Measurements from ENCODE around the gene SUCNR1. TPM values are rescaled to one million over a fixed set of nuclear protein-coding genes. Genes with fewer than 3 reads are reported as not detected.

The SUCNR1 gene
- total and polyA plus RNA-seq, 4 donors, result 0.16 to 2.5 (median 1.1) TPM

DNA sequence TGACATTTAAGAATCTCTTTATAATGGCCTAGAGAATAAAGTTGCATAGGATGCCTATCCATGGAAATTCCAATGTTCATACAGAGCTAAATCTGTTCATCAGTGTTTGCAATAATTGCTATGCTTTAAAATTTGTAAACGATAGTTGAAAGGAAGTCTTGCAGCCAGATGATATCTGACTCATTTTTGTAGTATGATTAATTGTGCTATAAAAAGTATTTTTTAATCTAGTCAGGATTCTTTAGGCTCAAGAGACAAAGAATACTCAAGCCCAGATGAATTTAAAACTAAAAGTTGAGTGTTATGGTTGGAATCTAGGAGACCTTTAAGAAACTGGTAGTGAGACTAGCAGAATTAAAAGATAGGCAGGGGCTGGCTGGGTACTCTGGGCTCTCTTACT, 50.5 kb downstream of the SUCNR1 start:
- no peak overlapping the region for H3K9ac ChIP-seq (ENCODE audit: insufficient read depth in 1 of 2, low read length in 2 of 2)
- H3K36me3 ChIP-seq (ENCODE audit: control insufficient read depth in 4 of 4, insufficient read depth in 4 of 4, low read length in 4 of 4), result no peaks in the 10 kb centered on the region
- no peak for DNase-seq
- H3K4me1 ChIP-seq (ENCODE audit: control insufficient read depth in 5 of 5, insufficient read depth in 5 of 5, low read length in 5 of 5), result no peaks in the 10 kb centered on the region
- no peak overlapping the region for H3K4me3 ChIP-seq
- ATAC-seq (ENCODE audit: insufficient read depth, low FRiP score), result no peak
- no peaks in the 10 kb centered on the region for H3K9me3 ChIP-seq (ENCODE audit: control insufficient read depth in 4 of 4, insufficient read depth in 3 of 4, low read length in 3 of 4)
- no peaks in the 10 kb centered on the region for H3K27me3 ChIP-seq (ENCODE audit: control insufficient read depth in 3 of 3, insufficient read depth in 3 of 3, low read length in 2 of 3)
- no peak for TF ChIP-seq CTCF (IDR thresholded peaks at IDR 0.05; ENCODE audit: control extremely low read depth, extremely low read depth)
- H3K27ac ChIP-seq (ENCODE audit: low read depth in 1 of 2, low read length in 1 of 2), result no peak overlapping the region
- WGBS, 2 donors, result 26 to 40% methylated on average over 1 of the region's 1 CpG

GRCh38 chr3:151924753-151925152, 51.3 kb downstream of the SUCNR1 start:
- H3K9ac ChIP-seq (ENCODE audit: insufficient read depth in 1 of 2, low read length in 2 of 2), result no peak overlapping the region
- WGBS, 2 donors, result 96 to 99% methylated on average over 3 of the region's 3 CpGs
- TF ChIP-seq CTCF (IDR thresholded peaks at IDR 0.05; ENCODE audit: control extremely low read depth, extremely low read depth), result no peak
- no peaks in the 10 kb centered on the region for H3K27me3 ChIP-seq (ENCODE audit: control insufficient read depth in 3 of 3, insufficient read depth in 3 of 3, low read length in 2 of 3)
- no peaks in the 10 kb centered on the region for H3K4me1 ChIP-seq (ENCODE audit: control insufficient read depth in 5 of 5, insufficient read depth in 5 of 5, low read length in 5 of 5)
- H3K4me3 ChIP-seq, result no peak overlapping the region
- ATAC-seq (ENCODE audit: insufficient read depth, low FRiP score), result no peak
- DNase-seq, result no peak
- no peaks in the 10 kb centered on the region for H3K36me3 ChIP-seq (ENCODE audit: control insufficient read depth in 4 of 4, insufficient read depth in 4 of 4, low read length in 4 of 4)
- H3K27ac ChIP-seq (ENCODE audit: low read depth in 1 of 2, low read length in 1 of 2), result no peak overlapping the region
- H3K9me3 ChIP-seq (ENCODE audit: control insufficient read depth in 4 of 4, insufficient read depth in 3 of 4, low read length in 3 of 4), result no peaks in the 10 kb centered on the region

- no peak for ATAC-seq (ENCODE audit: insufficient read depth, low FRiP score)
- Histone ChIP-seq H3K9me3 (ENCODE audit: control insufficient read depth in 4 of 4, insufficient read depth in 3 of 4, low read length in 3 of 4) (no peaks in the 10 kb centered on the region), H3K27me3 (ENCODE audit: control insufficient read depth in 3 of 3, insufficient read depth in 3 of 3, low read length in 2 of 3) (no peaks in the 10 kb centered on the region), H3K27ac (ENCODE audit: low read depth in 1 of 2, low read length in 1 of 2) (no peak overlapping the region), H3K9ac (ENCODE audit: insufficient read depth in 1 of 2, low read length in 2 of 2) (no peak overlapping the region), H3K4me1 (ENCODE audit: control insufficient read depth in 5 of 5, insufficient read depth in 5 of 5, low read length in 5 of 5) (no peaks in the 10 kb centered on the region), H3K4me3 (no peak overlapping the region), H3K36me3 (ENCODE audit: control insufficient read depth in 4 of 4, insufficient read depth in 4 of 4, low read length in 4 of 4) (no peaks in the 10 kb centered on the region)
- DNase-seq, result no peak
- TF ChIP-seq CTCF (IDR thresholded peaks at IDR 0.05; ENCODE audit: control extremely low read depth, extremely low read depth), result no peak
- 93 to 98% methylated on average over 4 of the region's 4 CpGs for WGBS, 2 donors
Observed at GRCh38 chr3:151925419-151925818, 52.0 kb downstream of the SUCNR1 start.

DNA sequence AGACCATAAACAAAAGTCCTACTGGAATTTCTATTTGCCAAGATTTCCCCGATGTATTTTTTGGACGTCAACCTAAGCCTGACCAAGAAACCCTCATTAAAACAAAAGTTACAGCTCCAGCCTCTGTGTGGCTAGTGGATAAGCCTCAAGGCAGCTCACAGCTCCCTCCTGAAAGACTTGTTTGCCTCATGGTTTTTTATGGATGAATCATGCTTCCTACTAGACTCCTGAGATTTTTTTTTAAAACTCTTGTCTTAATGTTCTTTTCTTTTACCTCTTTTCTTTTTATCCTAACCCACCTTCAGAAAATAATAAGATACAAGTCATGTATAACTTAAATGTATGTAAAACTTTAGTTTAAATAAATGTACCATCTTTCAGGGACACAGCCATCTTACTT, 52.4 kb downstream of the SUCNR1 start:
- no peak overlapping the region for H3K9ac ChIP-seq (ENCODE audit: insufficient read depth in 1 of 2, low read length in 2 of 2)
- no peaks in the 10 kb centered on the region for H3K27me3 ChIP-seq (ENCODE audit: control insufficient read depth in 3 of 3, insufficient read depth in 3 of 3, low read length in 2 of 3)
- ATAC-seq (ENCODE audit: insufficient read depth, low FRiP score), result no peak
- no peak for DNase-seq
- TF ChIP-seq CTCF (IDR thresholded peaks at IDR 0.05; ENCODE audit: control extremely low read depth, extremely low read depth), result no peak
- no peak overlapping the region for H3K4me3 ChIP-seq
- H3K4me1 ChIP-seq (ENCODE audit: control insufficient read depth in 5 of 5, insufficient read depth in 5 of 5, low read length in 5 of 5), result no peaks in the 10 kb centered on the region
- WGBS, 2 donors, result 62 to 93% methylated on average over 2 of the region's 2 CpGs
- H3K9me3 ChIP-seq (ENCODE audit: control insufficient read depth in 4 of 4, insufficient read depth in 3 of 4, low read length in 3 of 4), result no peaks in the 10 kb centered on the region
- no peak overlapping the region for H3K27ac ChIP-seq (ENCODE audit: low read depth in 1 of 2, low read length in 1 of 2)
- no peaks in the 10 kb centered on the region for H3K36me3 ChIP-seq (ENCODE audit: control insufficient read depth in 4 of 4, insufficient read depth in 4 of 4, low read length in 4 of 4)
